Skeletal muscle satellite cell (primary cell): ENCODE results near the gene GPER1.

Experiments
- H3K27me3 ChIP-seq: 2 replicates; pipeline ENCODE4 v1.7.0; 2013; ENCODE audit warnings: low read length; ENCODE audit not compliant: control insufficient read depth, insufficient read depth
- H3K36me3 ChIP-seq: 2 replicates; pipeline ENCODE4 v1.7.0; 2013; ENCODE audit warnings: mild to moderate bottlenecking, control low read depth, low read length; ENCODE audit not compliant: insufficient read depth
- H3K4me1 ChIP-seq: 2 replicates; pipeline ENCODE4 v1.7.0; 2013; ENCODE audit warnings: low read length; ENCODE audit not compliant: control insufficient read depth, insufficient read depth
- H3K4me2 ChIP-seq: 2 replicates; pipeline ENCODE4 v1.7.0; 2013; ENCODE audit warnings: mild to moderate bottlenecking, low read length
- H3K4me3 ChIP-seq: 2 replicates; pipeline ENCODE4 v1.7.0; 2013; ENCODE audit warnings: low read length
- H3K9ac ChIP-seq: 2 replicates; pipeline ENCODE4 v1.7.0; 2013; ENCODE audit warnings: mild to moderate bottlenecking, low read depth, low read length, moderate library complexity
- H3K9me3 ChIP-seq: replicated peaks from 2 replicates; pipeline ENCODE4 v1.7.0; 2013; ENCODE audit warnings: mild to moderate bottlenecking, control low read depth, low read length

Gene GPER1

GRCh38 chr7:1103009-1103788 lies 15.3 kb downstream of the GPER1 start:
- H3K27me3 ChIP-seq: no peaks in the 10 kb centered on the region
- no peak overlapping the region for H3K4me2 ChIP-seq
- peaks cover 12% of the 10 kb centered on the region for H3K4me1 ChIP-seq
- no peak overlapping the region for H3K9ac ChIP-seq
- H3K4me3 ChIP-seq: no peak overlapping the region
- H3K9me3 ChIP-seq: no peaks in the 10 kb centered on the region
- no peaks in the 10 kb centered on the region for H3K36me3 ChIP-seq

- H3K36me3 ChIP-seq: no peaks in the 10 kb centered on the region
- peaks cover 12% of the 10 kb centered on the region for H3K4me1 ChIP-seq
- no peaks in the 10 kb centered on the region for H3K9me3 ChIP-seq
- H3K27me3 ChIP-seq: no peaks in the 10 kb centered on the region
- H3K4me3 ChIP-seq: no peak overlapping the region
- no peak overlapping the region for H3K4me2 ChIP-seq
- no peak overlapping the region for H3K9ac ChIP-seq
These were observed 16.0 kb downstream of the GPER1 start for GRCh38 chr7:1103789-1104515.

- H3K4me3 ChIP-seq: no peak overlapping the region
- no peaks in the 10 kb centered on the region for H3K36me3 ChIP-seq
- H3K9me3 ChIP-seq: no peaks in the 10 kb centered on the region
- H3K27me3 ChIP-seq: no peaks in the 10 kb centered on the region
- H3K4me2 ChIP-seq: no peak overlapping the region
- H3K4me1 ChIP-seq: peaks cover 12% of the 10 kb centered on the region
- no peak overlapping the region for H3K9ac ChIP-seq
These were observed 16.7 kb downstream of the GPER1 start for GRCh38 chr7:1104516-1105179.

- Histone ChIP-seq H3K9me3 (no peaks in the 10 kb centered on the region), H3K9ac (no peak overlapping the region), H3K36me3 (no peaks in the 10 kb centered on the region), H3K27me3 (no peaks in the 10 kb centered on the region), H3K4me1 (peaks cover 12% of the 10 kb centered on the region), H3K4me2 (no peak overlapping the region), H3K4me3 (no peak overlapping the region)
These were observed 17.3 kb downstream of the GPER1 start for GRCh38 chr7:1105189-1105588.

GRCh38 chr7:1106063-1106792 lies 18.3 kb downstream of the GPER1 start:
- Histone ChIP-seq H3K4me1 (peaks cover 12% of the 10 kb centered on the region), H3K9me3 (no peaks in the 10 kb centered on the region), H3K9ac (no peak overlapping the region), H3K36me3 (no peaks in the 10 kb centered on the region), H3K4me2 (no peak overlapping the region), H3K27me3 (no peaks in the 10 kb centered on the region), H3K4me3 (no peak overlapping the region)

- H3K9ac ChIP-seq: no peak overlapping the region
- no peaks in the 10 kb centered on the region for H3K9me3 ChIP-seq
- H3K4me1 ChIP-seq: peaks cover 6% of the 10 kb centered on the region
- H3K4me3 ChIP-seq: no peak overlapping the region
- H3K27me3 ChIP-seq: no peaks in the 10 kb centered on the region
- no peak overlapping the region for H3K4me2 ChIP-seq
- no peaks in the 10 kb centered on the region for H3K36me3 ChIP-seq
These were observed 19.0 kb downstream of the GPER1 start for GRCh38 chr7:1106793-1107421.

- H3K36me3 ChIP-seq: no peaks in the 10 kb centered on the region
- H3K4me1 ChIP-seq: no peaks in the 10 kb centered on the region
- H3K4me3 ChIP-seq: no peak overlapping the region
- no peaks in the 10 kb centered on the region for H3K9me3 ChIP-seq
- H3K9ac ChIP-seq: no peak overlapping the region
- H3K4me2 ChIP-seq: no peak overlapping the region
- H3K27me3 ChIP-seq: no peaks in the 10 kb centered on the region
These were observed 20.5 kb downstream of the GPER1 start for GRCh38 chr7:1108264-1108920.

GRCh38 chr7:1109581-1110310 lies 21.8 kb downstream of the GPER1 start:
- Histone ChIP-seq H3K27me3 (no peaks in the 10 kb centered on the region), H3K9me3 (no peaks in the 10 kb centered on the region), H3K9ac (no peak overlapping the region), H3K4me1 (no peaks in the 10 kb centered on the region), H3K36me3 (no peaks in the 10 kb centered on the region), H3K4me2 (no peak overlapping the region), H3K4me3 (no peak overlapping the region)

GRCh38 chr7:1110358-1110757 lies 22.4 kb downstream of the GPER1 start:
- Histone ChIP-seq H3K27me3 (no peaks in the 10 kb centered on the region), H3K9me3 (no peaks in the 10 kb centered on the region), H3K9ac (no peak overlapping the region)

GRCh38 chr7:1111156-1111555 lies 23.2 kb downstream of the GPER1 start:
- Histone ChIP-seq H3K4me1 (no peaks in the 10 kb centered on the region), H3K4me3 (no peak overlapping the region), H3K9ac (no peak overlapping the region), H3K9me3 (no peaks in the 10 kb centered on the region), H3K4me2 (no peak overlapping the region), H3K27me3 (no peaks in the 10 kb centered on the region), H3K36me3 (no peaks in the 10 kb centered on the region)

More at GRCh38 chr7:1110358-1110757, 22.4 kb downstream of the GPER1 start:
- Histone ChIP-seq H3K4me3 (no peak overlapping the region), H3K4me1 (no peaks in the 10 kb centered on the region), H3K36me3 (no peaks in the 10 kb centered on the region), H3K4me2 (no peak overlapping the region)
